VCaP (cell line): Measurements from ENCODE around the gene SLC25A1.

ENCODE experiments used
- H3K27ac ChIP-seq: fragments of 450-650 bp; 2 replicates; pipeline ENCODE4 v1.5.1; 2017
- CTCF ChIP-seq: fragments of 450-650 bp; conservative IDR thresholded peaks from 2 replicates; pipeline ENCODE4 v1.5.1; 2017; ENCODE audit warnings: mild to moderate bottlenecking, moderate library complexity

Gene SLC25A1

GRCh38 chr22:19127329-19128008, 51.1 kb downstream of the SLC25A1 start:
- TF ChIP-seq CTCF = no peak
- no peak overlapping the region for H3K27ac ChIP-seq

- H3K27ac ChIP-seq = no peak overlapping the region
- TF ChIP-seq CTCF = no peak
Measured at GRCh38 chr22:19126309-19127273, 51.9 kb downstream of the SLC25A1 start.
